HepG2 (cell line): Measurements from ENCODE around the gene ITSN2. TPM values are rescaled to one million over a fixed set of nuclear protein-coding genes. Genes with fewer than 3 reads are reported as not detected.

ENCODE experiments used
- CCAR2 ChIP-seq: fragments of 200-400 bp; formaldehyde crosslinking; optimal IDR thresholded peaks from 2 replicates; pipeline ENCODE3; 2018; ENCODE audit warnings: low read depth, mild to moderate bottlenecking, low read length, moderate library complexity
- NFAT5 ChIP-seq: sonication (generic); formaldehyde crosslinking; IDR thresholded peaks from 2 replicates; pipeline ENCODE4 v1.4.0; 2020; ENCODE audit warnings: missing genetic modification reagents
- PAXIP1 ChIP-seq: sonication (generic); formaldehyde crosslinking; conservative IDR thresholded peaks from 2 replicates; pipeline ENCODE4 v1.4.0; 2020; ENCODE audit warnings: mild to moderate bottlenecking, missing genetic modification reagents, moderate library complexity
- WIZ ChIP-seq: sonication (generic); formaldehyde crosslinking; IDR thresholded peaks from 2 replicates; pipeline ENCODE4 v1.5.1; 2020; ENCODE audit warnings: mild to moderate bottlenecking, missing genetic modification reagents
- ZNF12 ChIP-seq: sonication (generic); formaldehyde crosslinking; IDR thresholded peaks from 2 replicates; pipeline ENCODE4 v1.5.0; 2020; ENCODE audit warnings: missing genetic modification reagents
- polyA plus RNA-seq, 8 experiments: library from polyadenylated mRNA; depleted of rRNA in 3 of 8; stranded (reverse) in 7 of 8; unstranded in 1 of 8; fragments of >200 nt; fragmentation: Illumina TruSeq in 4 of 8; extraction: Trizol in 4 of 8; gene quantifications; 2 replicates each; pipeline versions ENCODE4 v1.2.1 to v1.2.3, GENCODE V29; 2011 to 2016; ENCODE audit warnings: low read depth in 4 of 8, missing spikeins in 1 of 8, mixed read lengths in 1 of 8; ENCODE audit not compliant: insufficient read depth in 1 of 8
- total RNA-seq, 5 experiments: library from RNA; depleted of rRNA; stranded (reverse); fragments of >200 nt; fragmentation: Illumina TruSeq; extraction: Trizol; gene quantifications; 2 replicates each; pipeline ENCODE4 v1.2.3, GENCODE V29; 2016; ENCODE audit warnings: low read depth in 1 of 5

ITSN2 gene
- total and polyA plus RNA-seq, 2 of the 13 experiments (the other 11 are each of a cell fraction or from before 2014, with no cell fraction given): 26.0 to 26.6 TPM

GRCh38 chr2:24345937-24346336 lies 14.4 kb downstream of the ITSN2 start (continued):
- TF ChIP-seq ZNF12 (CRISPR knock-in tag) (no peak), PAXIP1 (CRISPR knock-in tag) (no peak), NFAT5 (CRISPR knock-in tag) (no peak), CCAR2 (no peak), WIZ (no peak)
